ENCODE results near the gene ADAMTS3. TPM values are rescaled to one million over a fixed set of nuclear protein-coding genes. Genes with fewer than 3 reads are reported as not detected.

Gene ADAMTS3
- total and polyA plus RNA-seq, 2 donors (not counting 3 experiments of a cell fraction or from before 2014, with no cell fraction given): 0.37 to 1.3 TPM

DNA sequence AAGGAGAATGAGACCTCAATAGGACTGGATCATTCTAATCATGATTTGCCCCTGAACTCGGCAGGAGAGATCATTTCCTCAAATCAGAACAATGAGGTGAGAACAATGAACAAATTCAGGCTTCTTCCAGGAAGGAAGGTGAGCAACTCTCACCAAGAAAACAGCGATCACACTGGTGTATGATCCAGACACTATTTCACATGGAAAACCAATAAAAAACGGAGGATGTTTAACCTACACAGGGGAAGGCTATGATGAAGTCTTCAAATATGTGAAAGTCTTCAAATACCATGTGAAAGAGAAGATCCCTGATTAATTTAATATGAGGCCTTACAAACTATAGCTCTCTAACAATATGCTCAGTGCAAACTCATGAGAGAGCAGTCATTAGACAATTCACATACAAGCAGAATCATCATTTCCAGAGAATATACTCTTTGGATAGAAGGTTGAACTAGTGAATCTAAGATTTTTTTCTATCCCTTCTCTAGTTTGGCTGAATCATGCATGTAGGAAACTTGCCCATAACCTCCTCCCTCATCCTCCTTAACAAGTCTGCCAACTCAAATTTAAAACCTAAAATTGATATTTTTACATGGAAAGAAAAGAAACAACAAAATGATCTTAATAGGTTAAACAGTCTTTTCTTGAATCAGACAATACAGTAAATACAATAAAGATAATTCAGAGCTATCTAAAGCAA lies 122.5 kb downstream of the ADAMTS3 start:
- H3K36me3 ChIP-seq (ENCODE audit: control insufficient read depth in 2 of 2, extremely low read depth in 1 of 2, insufficient read depth in 2 of 2, low read length in 2 of 2): no peaks in the 10 kb centered on the region
- no peaks in the 10 kb centered on the region for H3K27me3 ChIP-seq (ENCODE audit: control insufficient read depth in 2 of 2, insufficient read depth in 2 of 2, low read length in 2 of 2)
- no peak overlapping the region for H3K9ac ChIP-seq (replicated peaks; ENCODE audit: extremely low read depth, insufficient read depth, low read length)
- BruUV-seq (replicated peaks): no TSS peak
- no peaks in the 10 kb centered on the region for H3K9me1 ChIP-seq (replicated peaks; ENCODE audit: control insufficient read depth, extremely low read depth, insufficient read depth, low read length)
- no peak overlapping the region for H3K4me2 ChIP-seq (ENCODE audit: insufficient read depth, low read length)
- H3K4me1 ChIP-seq (ENCODE audit: control insufficient read depth, extremely low read depth, insufficient read depth, low read length): no peaks in the 10 kb centered on the region
- no peaks in the 10 kb centered on the region for H4K20me1 ChIP-seq (replicated peaks; ENCODE audit: control insufficient read depth, extremely low read depth, insufficient read depth, low read length)
- H3K79me2 ChIP-seq (ENCODE audit: control insufficient read depth, insufficient read depth, low read length): no peaks in the 10 kb centered on the region
- no peak overlapping the region for H2AFZ ChIP-seq (ENCODE audit: low read depth, low read length)
- peak; percentile 3 for DNase-seq (ENCODE audit: low read depth, low spot score)
- peak; percentile 67 for FAIRE-seq
- dilution Hi-C loops (cut with MboI; ENCODE audit: extremely low pct_ligation_motif_present, low sequenced_read_pairs) (no loop called here), intact Hi-C loops (cut with micrococcal nuclease) (no loop called here)
- TF ChIP-seq POLR2AphosphoS5 (IDR thresholded peaks at IDR 0.05; ENCODE audit: insufficient read depth, low read depth, low read length): no peak
- TF ChIP-seq EZH2 (IDR thresholded peaks at IDR 0.05; ENCODE audit: borderline replicate concordance, low read depth, low read length, severe bottlenecking): no peak
- TF ChIP-seq, protein P1, sequence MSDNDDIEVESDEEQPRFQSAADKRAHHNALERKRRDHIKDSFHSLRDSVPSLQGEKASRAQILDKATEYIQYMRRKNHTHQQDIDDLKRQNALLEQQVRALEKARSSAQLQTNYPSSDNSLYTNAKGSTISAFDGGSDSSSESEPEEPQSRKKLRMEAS (IDR thresholded peaks at IDR 0.05; ENCODE audit: insufficient read depth, insufficient read length): no peak
- TF ChIP-seq GATA2 (IDR thresholded peaks at IDR 0.05; ENCODE audit: insufficient read depth, insufficient read length, low read depth, low read length): no peak
- no peak for TF ChIP-seq JUN (IDR thresholded peaks at IDR 0.05; ENCODE audit: borderline replicate concordance, insufficient read depth, insufficient read length, low read depth)
- no peak for TF ChIP-seq FOS (IDR thresholded peaks at IDR 0.05; ENCODE audit: borderline replicate concordance, insufficient read depth, low read length)
- no peak for TF ChIP-seq MYC (IDR thresholded peaks at IDR 0.05; ENCODE audit: low read depth, low read length)
- TF ChIP-seq, protein P2, sequence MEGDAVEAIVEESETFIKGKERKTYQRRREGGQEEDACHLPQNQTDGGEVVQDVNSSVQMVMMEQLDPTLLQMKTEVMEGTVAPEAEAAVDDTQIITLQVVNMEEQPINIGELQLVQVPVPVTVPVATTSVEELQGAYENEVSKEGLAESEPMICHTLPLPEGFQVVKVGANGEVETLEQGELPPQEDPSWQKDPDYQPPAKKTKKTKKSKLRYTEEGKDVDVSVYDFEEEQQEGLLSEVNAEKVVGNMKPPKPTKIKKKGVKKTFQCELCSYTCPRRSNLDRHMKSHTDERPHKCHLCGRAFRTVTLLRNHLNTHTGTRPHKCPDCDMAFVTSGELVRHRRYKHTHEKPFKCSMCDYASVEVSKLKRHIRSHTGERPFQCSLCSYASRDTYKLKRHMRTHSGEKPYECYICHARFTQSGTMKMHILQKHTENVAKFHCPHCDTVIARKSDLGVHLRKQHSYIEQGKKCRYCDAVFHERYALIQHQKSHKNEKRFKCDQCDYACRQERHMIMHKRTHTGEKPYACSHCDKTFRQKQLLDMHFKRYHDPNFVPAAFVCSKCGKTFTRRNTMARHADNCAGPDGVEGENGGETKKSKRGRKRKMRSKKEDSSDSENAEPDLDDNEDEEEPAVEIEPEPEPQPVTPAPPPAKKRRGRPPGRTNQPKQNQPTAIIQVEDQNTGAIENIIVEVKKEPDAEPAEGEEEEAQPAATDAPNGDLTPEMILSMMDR (IDR thresholded peaks at IDR 0.05; ENCODE audit: extremely low read depth in 1 of 2, insufficient read depth in 1 of 2, low read depth in 1 of 2, low read length in 2 of 2): no peak
- no peak for TF ChIP-seq POLR2A (IDR thresholded peaks at IDR 0.05; ENCODE audit: low read depth, low read length)
- no peaks in the 10 kb centered on the region for H3K9me3 ChIP-seq (replicated peaks; ENCODE audit: control insufficient read depth, insufficient read depth, low read length)
- ChIA-PET POLR2A (no interaction called here), CTCF (interaction anchor here (1.0 to 1.5 kb wide), 2 partner anchors 14 to 543 kb away, joined by 3 to 4 read pairs; no protein-coding TSS in a partner anchor)
- H3K27ac ChIP-seq (ENCODE audit: insufficient read depth, low read depth, low read length): no peak overlapping the region
- no peak overlapping the region for H3K4me3 ChIP-seq (replicated peaks in 1 of 3; ENCODE audit: insufficient read depth in 1 of 3, low read depth in 1 of 3, low read length in 3 of 3)
